H9 (cell line): Measurements from ENCODE around the gene TGM5. TPM values are rescaled to one million over a fixed set of nuclear protein-coding genes. Genes with fewer than 3 reads are reported as not detected.

Experiments used
- DNase-seq: peaks from one replicate; pipeline ENCODE4 v3.0.0-alpha.2; 2017
- H2AFZ ChIP-seq: one replicate; pipeline ENCODE4 v1.6.1; 2013; ENCODE audit warnings: mild to moderate bottlenecking, low read length, control low read depth, moderate library complexity
- H2AK5ac ChIP-seq: 2 replicates; pipeline ENCODE4 v1.6.1; 2013; ENCODE audit warnings: low read length, control low read depth, mixed read lengths; ENCODE audit not compliant: insufficient read length
- H2BK120ac ChIP-seq: one replicate; pipeline ENCODE4 v1.6.1; 2013; ENCODE audit warnings: low read depth, mild to moderate bottlenecking, low read length, control low read depth, inconsistent platforms; ENCODE audit not compliant: poor library complexity, severe bottlenecking
- H2BK12ac ChIP-seq: 2 replicates; pipeline ENCODE4 v1.6.1; 2013; ENCODE audit warnings: low read length, control low read depth, mixed read lengths, low read depth; ENCODE audit not compliant: insufficient read length
- H2BK15ac ChIP-seq: 2 replicates; pipeline ENCODE4 v1.6.1; 2013; ENCODE audit warnings: low read depth, low read length, control low read depth
- H2BK20ac ChIP-seq: one replicate; pipeline ENCODE4 v1.6.1; 2013; ENCODE audit warnings: low read depth, mild to moderate bottlenecking, low read length, control low read depth, inconsistent platforms; ENCODE audit not compliant: poor library complexity, severe bottlenecking
- H2BK5ac ChIP-seq: 2 replicates; pipeline ENCODE4 v1.6.1; 2013; ENCODE audit warnings: low read length, control low read depth, mixed read lengths; ENCODE audit not compliant: insufficient read length
- H3K14ac ChIP-seq: 2 replicates; pipeline ENCODE4 v1.6.1; 2013; ENCODE audit warnings: low read length, control low read depth; ENCODE audit not compliant: insufficient read depth
- H3K18ac ChIP-seq: 2 replicates; pipeline ENCODE4 v1.6.1; 2013; ENCODE audit warnings: low read depth, mild to moderate bottlenecking, mixed read lengths, low read length, control low read depth; ENCODE audit not compliant: insufficient read length
- H3K23ac ChIP-seq: 2 replicates; pipeline ENCODE4 v1.6.1; 2013; ENCODE audit warnings: low read length, control low read depth, mixed read lengths, low read depth; ENCODE audit not compliant: insufficient read length
- H3K23me2 ChIP-seq: 2 replicates; pipeline ENCODE4 v1.6.1; 2013; ENCODE audit warnings: low read depth, mild to moderate bottlenecking, mixed read lengths, low read length, control low read depth; ENCODE audit not compliant: insufficient read length, poor library complexity, severe bottlenecking
- H3K27ac ChIP-seq: 2 replicates; pipeline ENCODE4 v1.5.1; 2013; ENCODE audit warnings: low read length, control low read depth, mixed read lengths, low read depth; ENCODE audit not compliant: insufficient read length
- H3K27me3 ChIP-seq: 2 replicates; pipeline ENCODE4 v1.6.1; 2013; ENCODE audit warnings: low read length, control low read depth, inconsistent platforms; ENCODE audit not compliant: insufficient read depth
- H3K4ac ChIP-seq: 2 replicates; pipeline ENCODE4 v1.6.1; 2013; ENCODE audit warnings: low read depth, mild to moderate bottlenecking, control low read depth, inconsistent platforms, low read length, moderate library complexity
- H3K4me1 ChIP-seq: 2 replicates; pipeline ENCODE4 v1.6.1; 2013; ENCODE audit warnings: low read length, control low read depth, inconsistent platforms; ENCODE audit not compliant: insufficient read depth
- H3K4me2 ChIP-seq: 2 replicates; pipeline ENCODE4 v1.6.1; 2013; ENCODE audit warnings: low read length, control low read depth, mixed read lengths; ENCODE audit not compliant: insufficient read length, insufficient read depth
- H3K56ac ChIP-seq: 2 replicates; pipeline ENCODE4 v1.6.1; 2013; ENCODE audit warnings: low read depth, mild to moderate bottlenecking, mixed read lengths, low read length, control low read depth; ENCODE audit not compliant: insufficient read length
- H3K79me1 ChIP-seq: 2 replicates; pipeline ENCODE4 v1.6.1; 2013; ENCODE audit warnings: low read depth, mild to moderate bottlenecking, moderate library complexity, low read length, control low read depth, inconsistent platforms; ENCODE audit not compliant: insufficient read depth, poor library complexity, severe bottlenecking
- H3K79me2 ChIP-seq: 2 replicates; pipeline ENCODE4 v1.6.1; 2013; ENCODE audit warnings: low read length, control low read depth, inconsistent platforms; ENCODE audit not compliant: insufficient read depth
- H3K9ac ChIP-seq: 2 replicates; pipeline ENCODE4 v1.6.1; 2013; ENCODE audit warnings: low read length, control low read depth, mixed read lengths; ENCODE audit not compliant: insufficient read length; ENCODE audit errors: extremely low read depth
- H3K9me3 ChIP-seq: one replicate; pipeline ENCODE4 v1.6.1; 2013; ENCODE audit warnings: low read depth, low read length, inconsistent platforms; ENCODE audit not compliant: control insufficient read depth
- H3T11ph ChIP-seq: one replicate; pipeline ENCODE4 v1.6.1; 2013; ENCODE audit warnings: mild to moderate bottlenecking, low read length, control low read depth, inconsistent platforms
- H4K20me1 ChIP-seq: one replicate; pipeline ENCODE4 v1.6.1; 2013; ENCODE audit not compliant: control insufficient read depth, insufficient read length, insufficient read depth
- H4K5ac ChIP-seq: 2 replicates; pipeline ENCODE4 v1.6.1; 2013; ENCODE audit warnings: low read depth, mild to moderate bottlenecking, mixed read lengths, low read length, control low read depth; ENCODE audit not compliant: insufficient read length
- H4K8ac ChIP-seq: replicated peaks from 2 replicates; pipeline ENCODE4 v1.6.1; 2013; ENCODE audit warnings: low read length, control low read depth, mixed read lengths, low read depth; ENCODE audit not compliant: insufficient read length
- H4K91ac ChIP-seq: 2 replicates; pipeline ENCODE4 v1.6.1; 2013; ENCODE audit warnings: low read depth, mild to moderate bottlenecking, moderate library complexity, mixed read lengths, low read length, control low read depth; ENCODE audit not compliant: insufficient read length
- H3K27ac Mint-ChIP-seq, 3 experiments: 2 replicates in 2 of 3; 3 replicates in 1 of 3; pipeline ENCODE4 v1.8.0; 2020 to 2021; ENCODE audit warnings: mixed read lengths in 3 of 3, mild to moderate bottlenecking in 1 of 3, moderate library complexity in 1 of 3
- H3K27me3 Mint-ChIP-seq: 2 replicates; pipeline ENCODE4 v1.8.0; 2021; ENCODE audit warnings: low read depth, mild to moderate bottlenecking, moderate library complexity, mixed read lengths
- H3K36me3 Mint-ChIP-seq, 3 experiments: 2 replicates in 2 of 3; 3 replicates in 1 of 3; pipeline ENCODE4 v1.8.0; 2020 to 2021; ENCODE audit warnings: low read depth in 3 of 3, mixed read lengths in 3 of 3; ENCODE audit not compliant: insufficient read depth in 1 of 3
- H3K4me1 Mint-ChIP-seq, 2 experiments: 2 replicates each; pipeline ENCODE4 v1.8.0; 2020; ENCODE audit warnings: mixed read lengths in 2 of 2
- H3K4me3 Mint-ChIP-seq, 2 experiments: 2 replicates in 1 of 2; 3 replicates in 1 of 2; pipeline ENCODE4 v1.8.0; 2020 to 2021; ENCODE audit warnings: mild to moderate bottlenecking in 2 of 2, mixed read lengths in 2 of 2, moderate library complexity in 1 of 2
- H3K9me3 Mint-ChIP-seq, 2 experiments: 2 replicates in 1 of 2; 3 replicates in 1 of 2; pipeline ENCODE4 v1.8.0; 2020; ENCODE audit warnings: mild to moderate bottlenecking in 2 of 2, mixed read lengths in 2 of 2, moderate library complexity in 1 of 2
- CTCF ChIP-seq: fragments of 200-600 bp; sonication (generic); conservative IDR thresholded peaks from 3 replicates; pipeline ENCODE4 v1.8.0; 2021; ENCODE audit warnings: antibody characterized with exemption, mild to moderate bottlenecking
- WGBS: extraction: QIAGEN DNeasy Blood & Tissue Kit; methylation state at CpG from one replicate; pipeline ENCODE4 v1.1.7; 2013; ENCODE audit warnings: missing lambda C conversion rate, low lambda C conversion rate, mixed read lengths; ENCODE audit not compliant: insufficient read length; ENCODE audit errors: extremely low coverage; 5-methylcytosine and 5-hydroxymethylcytosine counted together
- total RNA-seq: library from RNA; stranded (reverse); gene quantifications from 2 replicates; pipeline ENCODE4 v1.2.1, GENCODE V29; 2021

TGM5 gene
- total RNA-seq, 1 experiment from 2014 or later = not detected

- Histone ChIP-seq H3K79me1 (no peaks in the 10 kb centered on the region), H3K9ac (no peak overlapping the region), H3K14ac (no peak overlapping the region), H3K27ac (no peak overlapping the region), H2BK5ac (no peak overlapping the region), H3K9me3 (no peaks in the 10 kb centered on the region), H3K23ac (no peak overlapping the region), H3K18ac (no peak overlapping the region), H3K4ac (no peak overlapping the region), H2BK20ac (no peak overlapping the region), H4K20me1 (no peaks in the 10 kb centered on the region), H3K4me1 (no peaks in the 10 kb centered on the region), H3K4me2 (no peak overlapping the region), H3K27me3 (no peaks in the 10 kb centered on the region), H2BK120ac (no peak overlapping the region), H3T11ph (no peak overlapping the region), H4K5ac (no peak overlapping the region), H4K8ac (no peak overlapping the region), H2BK12ac (no peak overlapping the region), H2BK15ac (no peak overlapping the region), H2AFZ (no peak overlapping the region), H2AK5ac (no peak overlapping the region), H4K91ac (no peak overlapping the region), H3K79me2 (no peaks in the 10 kb centered on the region), H3K23me2 (no peaks in the 10 kb centered on the region), H3K56ac (no peak overlapping the region)
- no CpG with 5 or more reads among the region's 3 CpGs for WGBS
- no peak for DNase-seq
- Mint-ChIP-seq H3K27me3 (peaks cover 17% of the 10 kb centered on the region), H3K4me3 (no peak overlapping the region), H3K9me3 (no peaks in the 10 kb centered on the region; a peak in 1 of 5 replicates), H3K4me1 (no peaks in the 10 kb centered on the region), H3K27ac (no peak overlapping the region), H3K36me3 (no peaks in the 10 kb centered on the region)
- no peak for TF ChIP-seq CTCF
Observed at GRCh38 chr15:43232289-43232874, 34.3 kb downstream of the TGM5 start.
